GM10847 (cell line): ENCODE results near the gene AUNIP.

Experiments used
- POLR2A ChIP-seq: IDR thresholded peaks from 2 replicates; pipeline ENCODE4 v1.6.1; 2011; ENCODE audit not compliant: insufficient read length; ENCODE audit errors: extremely low read depth

The AUNIP gene

DNA sequence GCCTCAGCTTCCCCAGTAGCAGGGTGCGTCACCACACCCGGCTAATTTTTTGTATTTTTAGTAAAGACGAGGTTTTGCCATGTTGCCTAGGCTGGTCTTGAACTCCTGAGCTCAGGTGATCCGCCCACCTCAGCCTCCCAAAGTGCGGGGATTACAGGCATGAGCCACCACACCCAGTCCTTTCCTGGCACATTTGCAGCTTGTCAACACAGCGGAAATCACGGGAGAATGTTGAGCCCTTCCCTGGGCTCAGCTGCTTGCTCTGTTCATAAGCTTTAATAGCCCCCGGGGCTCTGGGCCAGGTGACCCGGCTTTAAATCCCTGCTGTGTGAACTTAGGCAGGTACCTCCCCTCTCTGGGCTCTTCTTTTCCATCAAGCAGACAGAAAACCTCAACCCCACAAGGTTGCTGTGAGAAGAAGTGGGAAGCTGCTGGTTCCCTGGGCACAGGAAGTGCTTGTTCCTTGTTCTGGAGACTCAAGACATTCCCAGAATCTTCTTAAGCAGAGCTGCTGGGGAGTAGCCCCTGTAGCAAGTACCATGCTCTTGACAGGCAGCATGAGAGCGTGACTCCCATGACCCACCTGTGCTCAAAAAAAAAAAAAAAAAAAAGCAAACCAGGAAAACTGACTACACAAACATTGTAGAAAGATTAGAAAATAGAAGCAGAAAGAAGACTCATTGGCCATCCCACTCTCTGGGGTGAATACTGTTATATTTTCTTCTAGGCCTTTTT is 73.8 kb downstream of the AUNIP start:
- no peak for TF ChIP-seq POLR2A

DNA sequence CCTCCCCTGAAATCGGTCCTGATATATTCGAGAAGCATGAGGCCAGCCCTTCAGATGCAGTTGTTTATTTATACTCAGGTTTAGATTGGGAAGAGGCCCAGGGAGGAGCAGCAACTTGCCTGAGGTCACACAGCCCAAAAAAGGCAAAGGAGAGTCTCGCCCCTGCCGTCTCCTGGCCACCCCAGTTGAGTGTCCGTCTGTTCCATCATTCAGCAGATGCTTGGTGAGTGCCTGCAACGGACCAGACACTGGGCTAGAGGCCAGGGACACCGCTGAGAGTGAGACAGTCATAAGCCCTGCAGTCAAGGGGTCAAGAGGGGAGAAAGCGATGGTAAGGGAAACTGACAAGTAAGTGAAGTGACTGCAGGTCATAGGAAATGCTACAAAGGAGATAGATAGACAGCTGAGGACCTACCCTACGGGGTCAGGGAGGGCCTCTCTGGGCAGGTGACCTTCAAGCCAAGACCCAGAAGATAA is 74.6 kb downstream of the AUNIP start:
- no peak for TF ChIP-seq POLR2A
